IMR-90 (cell line): Measurements from ENCODE around the gene HSPB9. TPM values are rescaled to one million over a fixed set of nuclear protein-coding genes. Genes with fewer than 3 reads are reported as not detected.

Source experiments
- ATAC-seq: fragments of 200-7000 bp; cut with Tn5 transposase; 2 replicates; pipeline ENCODE4 v1.9.1; 2020; ENCODE audit warnings: low read depth, mild to moderate bottlenecking, moderate library complexity
- BruUV-seq: library from RNA; stranded (reverse); fragments of 400-500 nt; replicated peaks from 2 replicates; lab custom pipeline; 2021; lab: Mats Ljungman, UMichigan
- CTCF ChIA-PET: fragments of 300-600 bp; formaldehyde crosslinking; extraction: SDS; loops from one replicate; lab custom pipeline; 2021; ENCODE audit warnings: antibody characterized with exemption; lab: Yijun Ruan, JAX
- POLR2A ChIA-PET: fragments of 300-600 bp; sonication (Branson Sonifier 250); formaldehyde crosslinking; loops from one replicate; lab custom pipeline; 2022; ENCODE audit warnings: antibody characterized with exemption; ENCODE audit not compliant: unreplicated experiment; lab: Charles Lee
- DNase-seq: peaks from one replicate; pipeline ENCODE4 v3.0.0; 2013
- H2AFZ ChIP-seq: replicated peaks from 2 replicates; pipeline ENCODE3; 2013; ENCODE audit warnings: low read length, mild to moderate bottlenecking; ENCODE audit not compliant: poor library complexity
- H2AK5ac ChIP-seq: 2 replicates; pipeline ENCODE4 v1.6.1; 2013; ENCODE audit warnings: low read depth, low read length, inconsistent platforms
- H2AK9ac ChIP-seq: replicated peaks from 2 replicates; pipeline ENCODE3; 2013; ENCODE audit warnings: mild to moderate bottlenecking, low read depth, low read length, moderate library complexity; ENCODE audit not compliant: poor library complexity
- H2BK120ac ChIP-seq: 2 replicates; pipeline ENCODE4 v1.6.1; 2013; ENCODE audit warnings: low read depth, low read length, inconsistent platforms
- H2BK15ac ChIP-seq: 3 replicates; pipeline ENCODE4 v1.6.1; 2013; ENCODE audit warnings: low read depth, low read length, inconsistent platforms
- H2BK20ac ChIP-seq: 2 replicates; pipeline ENCODE4 v1.6.1; 2013; ENCODE audit warnings: low read depth, mild to moderate bottlenecking, inconsistent platforms, low read length, moderate library complexity
- H2BK5ac ChIP-seq: 2 replicates; pipeline ENCODE4 v1.6.1; 2013; ENCODE audit warnings: mild to moderate bottlenecking, low read depth, low read length, inconsistent platforms; ENCODE audit not compliant: poor library complexity, severe bottlenecking
- H3K14ac ChIP-seq: replicated peaks from 2 replicates; pipeline ENCODE4 v1.6.1; 2013; ENCODE audit warnings: low read depth, low read length, inconsistent platforms
- H3K18ac ChIP-seq: 2 replicates; pipeline ENCODE4 v1.6.1; 2013; ENCODE audit warnings: low read depth, low read length, control low read depth
- H3K23ac ChIP-seq: 2 replicates; pipeline ENCODE4 v1.6.1; 2013; ENCODE audit warnings: low read depth, low read length, inconsistent platforms
- H3K27ac ChIP-seq: 2 replicates; pipeline ENCODE4 v1.5.1; 2013; ENCODE audit warnings: mild to moderate bottlenecking, control low read depth, low read length; ENCODE audit not compliant: insufficient read depth
- H3K27me3 ChIP-seq: 2 replicates; pipeline ENCODE4 v1.6.1; 2013; ENCODE audit warnings: low read length; ENCODE audit not compliant: control insufficient read depth, insufficient read depth
- H3K36me3 ChIP-seq: 2 replicates; pipeline ENCODE4 v1.6.1; 2013; ENCODE audit warnings: low read length, mixed read lengths; ENCODE audit not compliant: control insufficient read depth, insufficient read depth
- H3K4ac ChIP-seq: 2 replicates; pipeline ENCODE4 v1.6.1; 2013; ENCODE audit warnings: low read depth, low read length, inconsistent platforms
- H3K4me1 ChIP-seq: 2 replicates; pipeline ENCODE4 v1.6.1; 2013; ENCODE audit warnings: low read length, mixed read lengths; ENCODE audit not compliant: control insufficient read depth, insufficient read depth
- H3K4me2 ChIP-seq: 2 replicates; pipeline ENCODE4 v1.6.1; 2013; ENCODE audit warnings: low read depth, mild to moderate bottlenecking, control low read depth, low read length, moderate library complexity
- H3K4me3 ChIP-seq: 2 replicates; pipeline ENCODE4 v1.5.1; 2013; ENCODE audit warnings: low read depth, mild to moderate bottlenecking, control low read depth, low read length, moderate library complexity; ENCODE audit not compliant: insufficient read depth
- H3K56ac ChIP-seq: 2 replicates; pipeline ENCODE4 v1.6.1; 2013; ENCODE audit warnings: low read length, inconsistent platforms; ENCODE audit not compliant: insufficient read depth; ENCODE audit errors: extremely low read depth
- H3K79me1 ChIP-seq, 2 experiments: 2 replicates each; pipeline ENCODE4 v1.6.1; 2013; ENCODE audit warnings: low read length in 2 of 2, inconsistent platforms in 1 of 2, low read depth in 1 of 2
- H3K9ac ChIP-seq: 2 replicates; pipeline ENCODE4 v1.6.1; 2013; ENCODE audit warnings: low read depth, low read length, control low read depth
- H3K9me1 ChIP-seq: 2 replicates; pipeline ENCODE4 v1.6.1; 2013; ENCODE audit warnings: low read length, inconsistent platforms; ENCODE audit not compliant: insufficient read depth
- H3K9me3 ChIP-seq: 2 replicates; pipeline ENCODE4 v1.6.1; 2013; ENCODE audit warnings: low read length; ENCODE audit not compliant: control insufficient read depth, insufficient read depth
- H4K20me1 ChIP-seq: 2 replicates; pipeline ENCODE4 v1.6.1; 2013; ENCODE audit warnings: low read length, inconsistent platforms; ENCODE audit not compliant: insufficient read depth
- H4K5ac ChIP-seq: 2 replicates; pipeline ENCODE4 v1.6.1; 2013; ENCODE audit warnings: mild to moderate bottlenecking, low read depth, low read length, control low read depth
- H4K8ac ChIP-seq, 2 experiments: 2 replicates each; pipeline ENCODE4 v1.6.1; 2013; ENCODE audit warnings: low read depth in 2 of 2, low read length in 2 of 2, control low read depth in 1 of 2, inconsistent platforms in 1 of 2
- H4K91ac ChIP-seq: 2 replicates; pipeline ENCODE4 v1.6.1; 2013; ENCODE audit warnings: low read depth, low read length, inconsistent platforms; ENCODE audit not compliant: insufficient read depth
- BHLHE40 ChIP-seq: fragments of 150-350 bp; IDR thresholded peaks from 2 replicates; pipeline ENCODE4 v1.6.1; 2016; ENCODE audit warnings: mild to moderate bottlenecking, low read depth, low read length
- CEBPB ChIP-seq: IDR thresholded peaks from 2 replicates; pipeline ENCODE4 v1.6.1; 2012; ENCODE audit warnings: low read depth, low read length, improper control_type of control experiment
- CHD1 ChIP-seq: IDR thresholded peaks from 2 replicates; pipeline ENCODE4 v1.6.1; 2012; ENCODE audit warnings: low read depth, low read length, improper control_type of control experiment
- FOS ChIP-seq: fragments of 150-350 bp; IDR thresholded peaks from 2 replicates; pipeline ENCODE4 v1.6.1; 2016; ENCODE audit warnings: low read depth, low read length
- MAFK ChIP-seq: IDR thresholded peaks from 2 replicates; pipeline ENCODE4 v1.6.1; 2012; ENCODE audit warnings: low read depth, low read length, improper control_type of control experiment
- MAZ ChIP-seq: IDR thresholded peaks from 2 replicates; pipeline ENCODE4 v1.6.1; 2012; ENCODE audit warnings: low read depth, mild to moderate bottlenecking, low read length, improper control_type of control experiment, moderate library complexity, borderline replicate concordance
- MXI1 ChIP-seq: IDR thresholded peaks from 2 replicates; pipeline ENCODE4 v1.6.1; 2012; ENCODE audit warnings: low read depth, mild to moderate bottlenecking, low read length, moderate library complexity, borderline replicate concordance
- NFE2L2 ChIP-seq: fragments of 150-350 bp; IDR thresholded peaks from 2 replicates; pipeline ENCODE4 v1.6.1; 2016; ENCODE audit warnings: low read depth, mild to moderate bottlenecking, low read length
- POLR2A ChIP-seq: IDR thresholded peaks from 2 replicates; pipeline ENCODE4 v1.6.1; 2012; ENCODE audit warnings: mild to moderate bottlenecking, low read depth, low read length
- RFX5 ChIP-seq: IDR thresholded peaks from 2 replicates; pipeline ENCODE4 v1.8.0; 2012; ENCODE audit warnings: low read depth, mild to moderate bottlenecking, low read length, moderate library complexity
- SMC3 ChIP-seq: fragments of 150-350 bp; IDR thresholded peaks from 2 replicates; pipeline ENCODE4 v1.6.1; 2016; ENCODE audit warnings: low read depth, mild to moderate bottlenecking, antibody characterized with exemption, low read length, moderate library complexity
- USF2 ChIP-seq: fragments of 150-350 bp; IDR thresholded peaks from 2 replicates; pipeline ENCODE4 v1.6.1; 2017; ENCODE audit warnings: mild to moderate bottlenecking, antibody characterized with exemption, low read length, low read depth
- WGBS, 2 experiments: methylation state at CpG; one replicate each; pipeline versions ENCODE4 v1.1.5 to v1.1.7; 2013; ENCODE audit warnings: missing lambda C conversion rate in 2 of 2; ENCODE audit not compliant: insufficient read length in 1 of 2; ENCODE audit errors: extremely low coverage in 2 of 2; 5-methylcytosine and 5-hydroxymethylcytosine counted together
- dilution Hi-C: fragments of 300-500 bp; cut with HindIII; formaldehyde crosslinking; loops from one replicate; pipeline ENCODE4 v1.14.3; 2018; ENCODE audit warnings: low sequenced_read_pairs; ENCODE audit not compliant: unreplicated experiment
- in situ Hi-C: fragments of 300-500 bp; cut with MboI; formaldehyde crosslinking; loops from 3 replicates; pipeline ENCODE4 v1.14.3; 2019; ENCODE audit warnings: low sequenced_read_pairs, inconsistent platforms, mixed read lengths
- intact Hi-C: fragments of 100-400 bp; cut with micrococcal nuclease; formaldehyde crosslinking; loops from 2 replicates; pipeline ENCODE4 v1.10.0; 2022
- polyA plus RNA-seq, 3 experiments: library from polyadenylated mRNA; depleted of rRNA; stranded (reverse); fragments of >200 nt; gene quantifications; 2 replicates each; pipeline ENCODE4 v1.2.3, GENCODE V29; 2012; ENCODE audit warnings: low replicate concordance in 1 of 3
- total RNA-seq: library from RNA; depleted of rRNA; stranded (reverse); fragments of >200 nt; gene quantifications from 2 replicates; pipeline ENCODE4 v1.2.3, GENCODE V29; 2012
- TF ChIP-seq, protein P1 (sequence below): conservative IDR thresholded peaks from 2 replicates; pipeline ENCODE4 v1.5.1; 2012; ENCODE audit warnings: mild to moderate bottlenecking, low read depth, low read length, improper control_type of control experiment

Gene HSPB9
- total and polyA plus RNA-seq, 2 of the 4 experiments (the other 2 are of a cell fraction): not detected

DNA sequence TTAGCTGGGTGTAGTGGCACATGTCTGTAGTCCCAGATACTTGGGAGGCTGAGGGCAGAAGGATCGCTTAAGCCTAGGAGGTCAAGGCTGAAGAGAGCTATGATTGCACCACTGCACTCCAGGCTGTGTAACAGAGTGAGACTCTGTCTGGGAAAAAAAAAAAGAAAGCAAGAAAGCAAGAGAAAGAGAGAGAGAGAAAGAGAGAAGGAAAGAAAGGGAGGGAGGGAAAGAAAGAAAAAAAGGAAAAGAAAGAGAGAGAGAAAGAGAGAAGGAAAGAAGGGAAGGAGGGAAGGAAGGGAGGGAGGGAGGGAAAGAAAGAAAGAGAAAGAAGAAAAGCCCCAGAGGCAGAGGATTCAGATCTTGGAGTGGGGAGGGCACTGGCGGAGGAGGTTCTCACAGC lies 16.6 kb upstream of the HSPB9 start:
- Histone ChIP-seq H3K79me1 (no peaks in the 10 kb centered on the region), H3K9me1 (peaks cover 4% of the 10 kb centered on the region; the same call in 1 of the 2 replicates), H3K4ac (no peak overlapping the region), H3K4me2 (no peak overlapping the region), H2AK5ac (no peak overlapping the region), H4K20me1 (no peaks in the 10 kb centered on the region), H3K9ac (no peak overlapping the region), H3K18ac (no peak overlapping the region), H3K23ac (no peak overlapping the region), H2AFZ (no peak overlapping the region), H2BK20ac (no peak overlapping the region), H2AK9ac (no peak overlapping the region), H4K8ac (no peak overlapping the region), H4K91ac (no peak overlapping the region), H3K4me3 (no peak overlapping the region), H3K27ac (no peak overlapping the region), H2BK5ac (no peak overlapping the region), H3K4me1 (0 out of 2 replicates have a peak, but pooled peaks cover 2% of the 10 kb centered on the region), H2BK15ac (no peak overlapping the region), H4K5ac (no peak overlapping the region), H3K27me3 (peaks cover 8% of the 10 kb centered on the region), H3K36me3 (no peaks in the 10 kb centered on the region), H3K56ac (no peak overlapping the region), H3K9me3 (no peaks in the 10 kb centered on the region), H3K14ac (no peak overlapping the region), H2BK120ac (no peak overlapping the region)
- ChIA-PET CTCF (no interaction called here), POLR2A (interaction anchor here (0.5 kb wide), 1 partner anchor 316 kb away, joined by 5 read pairs; no protein-coding TSS in a partner anchor)
- no peak for DNase-seq
- no CpG with 5 or more reads among the region's 2 CpGs for WGBS, 2 experiments
- intact Hi-C loops: no loop called here
- TF ChIP-seq, protein P1, sequence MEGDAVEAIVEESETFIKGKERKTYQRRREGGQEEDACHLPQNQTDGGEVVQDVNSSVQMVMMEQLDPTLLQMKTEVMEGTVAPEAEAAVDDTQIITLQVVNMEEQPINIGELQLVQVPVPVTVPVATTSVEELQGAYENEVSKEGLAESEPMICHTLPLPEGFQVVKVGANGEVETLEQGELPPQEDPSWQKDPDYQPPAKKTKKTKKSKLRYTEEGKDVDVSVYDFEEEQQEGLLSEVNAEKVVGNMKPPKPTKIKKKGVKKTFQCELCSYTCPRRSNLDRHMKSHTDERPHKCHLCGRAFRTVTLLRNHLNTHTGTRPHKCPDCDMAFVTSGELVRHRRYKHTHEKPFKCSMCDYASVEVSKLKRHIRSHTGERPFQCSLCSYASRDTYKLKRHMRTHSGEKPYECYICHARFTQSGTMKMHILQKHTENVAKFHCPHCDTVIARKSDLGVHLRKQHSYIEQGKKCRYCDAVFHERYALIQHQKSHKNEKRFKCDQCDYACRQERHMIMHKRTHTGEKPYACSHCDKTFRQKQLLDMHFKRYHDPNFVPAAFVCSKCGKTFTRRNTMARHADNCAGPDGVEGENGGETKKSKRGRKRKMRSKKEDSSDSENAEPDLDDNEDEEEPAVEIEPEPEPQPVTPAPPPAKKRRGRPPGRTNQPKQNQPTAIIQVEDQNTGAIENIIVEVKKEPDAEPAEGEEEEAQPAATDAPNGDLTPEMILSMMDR: no peak
- TF ChIP-seq FOS (no peak), SMC3 (no peak), RFX5 (no peak), MXI1 (no peak), CHD1 (no peak), POLR2A (no peak), MAFK (no peak), USF2 (no peak), CEBPB (no peak), MAZ (no peak), BHLHE40 (no peak), NFE2L2 (no peak)
- in situ Hi-C loops: no loop called here
- no peak for ATAC-seq
- dilution Hi-C loops: no loop called here
- no TSS peak for BruUV-seq
